Motor neuron (in vitro differentiated cells): ENCODE results near the gene GPR157. TPM values are rescaled to one million over a fixed set of nuclear protein-coding genes. Genes with fewer than 3 reads are reported as not detected.
A peak's percentile ranks its signal among the peaks of the same experiment; 100 is the strongest.
"Not testable (repeated sequence)": the region's sequence is repeated elsewhere in the genome, so short reads cannot be mapped to it uniquely, and the experiment has no call there.

Experiments
- ATAC-seq, 8 experiments: fragments of 200-7000 bp; cut with Tn5 transposase; replicated peaks in 6 of 8; 2 replicates each; pipeline ENCODE4 v1.8.0; 2021; ENCODE audit warnings: mild to moderate bottlenecking in 8 of 8, moderate library complexity in 8 of 8
- H3K27ac ChIP-seq, 2 donors: fragments of 250-450 bp; sonication (Bioruptor Pico); 2 replicates each; pipeline ENCODE4 v1.9.0; 2021; ENCODE audit warnings: antibody characterized with exemption in 2 of 2, mild to moderate bottlenecking in 2 of 2, moderate library complexity in 1 of 2
- H3K4me1 ChIP-seq, 2 donors: fragments of 250-450 bp; sonication (Bioruptor Pico); replicated peaks in 1 of 2; 2 replicates each; pipeline ENCODE4 v1.6.1; 2021; ENCODE audit warnings: antibody characterized with exemption in 2 of 2, mild to moderate bottlenecking in 2 of 2, moderate library complexity in 1 of 2
- H3K4me3 ChIP-seq, 5 donors: fragments of 250-450 bp; sonication (Bioruptor Pico); 2 replicates each; pipeline ENCODE4 v1.9.0; 2021; ENCODE audit warnings: antibody characterized with exemption in 5 of 5, mild to moderate bottlenecking in 5 of 5, moderate library complexity in 4 of 5
- whole genome bisulfite sequencing, 10 experiments: fragments of 450-650 bp; shearing (Covaris generic); methylation state at CpG; one replicate each; pipeline ENCODE4 v1.0.0; 2022; 5-methylcytosine and 5-hydroxymethylcytosine counted together
- in situ Hi-C, 9 experiments: fragments of 400-800 bp; cut with MboI; loops; one replicate each; pipeline ENCODE4 v1.15.0; 2021; ENCODE audit warnings: low sequenced_read_pairs in 9 of 9, low pct_unique_long_range_greater_than_20kb in 2 of 9; ENCODE audit not compliant: unreplicated experiment in 9 of 9
- total RNA-seq, 8 experiments: library from RNA; unstranded; fragments of 300-600 nt; gene quantifications; 2 replicates each; pipeline versions ENCODE4 v1.2.3 to v1.2.4, GENCODE V29; 2022

Gene GPR157
- total RNA-seq, 8 experiments from 2014 or later: 1.6 to 5.7 (median 2.4) TPM

DNA sequence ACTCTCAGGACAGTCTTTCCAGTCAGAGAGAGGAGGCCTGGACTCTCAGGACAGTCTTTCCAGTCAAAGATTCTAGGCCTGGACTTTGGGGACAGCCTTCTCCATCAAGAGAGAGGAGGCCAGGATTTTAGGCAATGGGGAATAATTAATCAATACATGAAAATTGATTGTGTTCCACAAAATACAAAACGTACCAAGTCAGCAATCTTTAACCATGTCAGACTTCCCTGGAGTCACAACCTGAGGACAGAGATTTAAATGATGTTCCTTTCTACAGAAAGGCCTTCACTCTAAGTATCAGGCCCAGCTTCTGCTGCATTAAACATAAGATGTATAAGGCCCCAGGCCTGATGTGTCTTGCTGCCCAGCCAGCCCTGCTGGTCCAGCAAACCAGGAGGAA lies 27.0 kb upstream of the GPR157 start:
- WGBS, 10 experiments: 86 to 100% (median 94%) methylated on average over 1 of the region's 1 CpG; no CpG with 5 or more reads in 6 of the 10 experiments
- Histone ChIP-seq H3K4me1 (peaks cover 6 to 8% of the 10 kb centered on the region in 2 donors), H3K27ac (no peak overlapping the region), H3K4me3 (no peak overlapping the region)
- ATAC-seq: no peak
- in situ Hi-C loops: no loop called here

DNA sequence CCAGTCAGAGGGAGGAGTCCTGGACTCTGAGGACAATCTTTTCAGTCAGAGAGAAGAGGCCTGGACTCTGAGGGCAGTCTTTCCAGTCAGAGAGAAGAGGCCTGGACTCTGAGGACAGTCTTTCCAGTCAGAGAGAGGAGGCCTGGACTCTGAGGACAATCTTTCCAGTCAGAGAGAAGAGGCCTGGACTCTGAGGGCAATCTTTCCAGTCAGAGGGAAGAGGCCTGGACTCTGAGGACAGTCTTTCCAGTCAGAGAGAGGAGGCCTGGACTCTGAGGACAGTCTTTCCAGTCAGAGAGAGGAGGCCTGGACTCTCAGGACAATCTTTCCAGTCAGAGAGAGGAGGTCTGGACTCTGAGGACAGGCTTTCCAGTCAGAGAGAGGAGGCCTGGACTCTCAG lies 26.5 kb upstream of the GPR157 start:
- H3K4me3 ChIP-seq, H3K4me1 ChIP-seq, in situ Hi-C loops, ATAC-seq, H3K27ac ChIP-seq: not testable (repeated sequence)

DNA sequence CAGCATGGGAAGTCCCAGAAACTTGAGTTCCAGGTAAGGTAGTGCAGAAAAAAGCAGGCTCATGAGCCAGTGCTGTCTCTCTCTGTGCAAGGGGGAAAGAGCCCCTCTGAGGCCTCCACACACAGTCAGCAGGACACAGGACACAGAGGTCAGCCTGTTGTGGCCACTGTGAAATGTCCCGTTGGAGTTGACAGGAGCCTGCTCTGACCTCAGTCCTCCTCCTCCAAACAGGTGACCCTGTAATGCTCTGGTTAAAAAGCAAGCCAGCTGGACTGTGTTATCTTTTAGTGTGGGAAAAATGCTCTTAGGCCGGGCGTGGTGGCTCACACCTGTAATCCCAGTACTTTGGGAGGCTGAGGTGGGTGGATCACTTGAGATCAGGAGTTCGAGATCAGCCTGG lies 24.2 kb upstream of the GPR157 start:
- Histone ChIP-seq H3K27ac (no peak overlapping the region), H3K4me1 (peaks cover 6 to 12% of the 10 kb centered on the region in 2 donors), H3K4me3 (no peak overlapping the region)
- no peak for ATAC-seq
- in situ Hi-C loops: no loop called here
- WGBS, 10 experiments: 86 to 100% (median 97%) methylated on average over 1 to 4 of the region's 4 CpGs; no CpG with 5 or more reads in 4 of the 10 experiments

DNA sequence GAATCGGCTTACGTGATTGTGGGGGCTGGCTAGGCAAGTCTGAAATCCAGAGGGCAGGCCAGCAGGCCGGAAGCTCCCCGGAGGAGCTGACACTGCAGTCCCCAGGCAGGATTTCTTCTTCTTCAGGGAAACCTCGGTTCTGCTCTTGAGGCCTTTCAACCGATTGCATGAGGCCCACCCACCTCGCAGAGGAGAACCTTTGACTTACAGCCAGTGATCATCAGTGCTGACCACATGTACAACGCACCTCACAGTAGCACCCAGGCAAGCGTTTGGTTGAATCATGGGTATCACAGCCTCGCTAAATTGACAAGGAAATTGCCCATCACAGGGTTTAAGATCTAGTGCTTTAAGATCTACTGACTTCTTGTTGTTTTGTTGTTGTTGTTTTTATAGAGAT lies 23.6 kb upstream of the GPR157 start:
- ATAC-seq: peak in 1 of 8 experiments; percentile 11
- H3K4me1 ChIP-seq: peaks cover 6 to 12% of the 10 kb centered on the region in 2 donors
- H3K4me3 ChIP-seq: no peak overlapping the region
- H3K27ac ChIP-seq: no peak overlapping the region
- in situ Hi-C loops: no loop called here
- 40 to 97% (median 81%) methylated on average over 1 to 10 of the region's 10 CpGs; no CpG with 5 or more reads in 1 of the 10 experiments for WGBS, 10 experiments

DNA sequence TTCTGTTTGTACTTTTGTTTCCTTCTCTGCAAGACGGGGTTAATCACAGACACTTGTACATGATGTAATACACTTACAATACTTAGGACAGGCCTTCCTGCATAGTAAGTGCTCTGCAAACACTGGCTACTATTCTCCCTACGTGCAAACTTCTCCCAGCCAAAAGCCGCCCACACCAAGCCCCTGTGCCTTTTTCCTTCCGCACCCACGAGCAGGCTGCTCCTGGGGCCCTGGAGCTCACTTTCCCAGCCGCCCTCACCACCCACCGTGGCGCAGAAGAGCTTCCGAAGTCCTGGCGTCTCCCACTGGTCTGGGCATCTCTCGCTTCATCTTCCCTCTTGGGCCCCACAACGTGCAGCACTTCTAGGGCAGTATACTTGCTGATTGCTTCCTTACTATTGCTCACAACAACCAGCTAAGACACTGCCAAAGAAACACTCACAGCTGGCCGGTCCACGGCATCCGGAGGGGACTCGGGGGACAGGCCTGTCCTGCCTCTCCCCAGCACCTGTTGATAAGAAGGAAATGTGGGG lies 22.5 kb upstream of the GPR157 start:
- in situ Hi-C loops: no loop called here
- peak in 5 of 8 experiments; percentile 60 to 91 (median 78) for ATAC-seq
- Histone ChIP-seq H3K4me1 (peaks cover 6 to 12% of the 10 kb centered on the region in 2 donors), H3K4me3 (no peak overlapping the region), H3K27ac (peak overlapping the region; percentile 6 to 40)
- 0 to 100% (median 84%) methylated on average over 1 to 16 of the region's 16 CpGs; no CpG with 5 or more reads in 2 of the 10 experiments for WGBS, 10 experiments

DNA sequence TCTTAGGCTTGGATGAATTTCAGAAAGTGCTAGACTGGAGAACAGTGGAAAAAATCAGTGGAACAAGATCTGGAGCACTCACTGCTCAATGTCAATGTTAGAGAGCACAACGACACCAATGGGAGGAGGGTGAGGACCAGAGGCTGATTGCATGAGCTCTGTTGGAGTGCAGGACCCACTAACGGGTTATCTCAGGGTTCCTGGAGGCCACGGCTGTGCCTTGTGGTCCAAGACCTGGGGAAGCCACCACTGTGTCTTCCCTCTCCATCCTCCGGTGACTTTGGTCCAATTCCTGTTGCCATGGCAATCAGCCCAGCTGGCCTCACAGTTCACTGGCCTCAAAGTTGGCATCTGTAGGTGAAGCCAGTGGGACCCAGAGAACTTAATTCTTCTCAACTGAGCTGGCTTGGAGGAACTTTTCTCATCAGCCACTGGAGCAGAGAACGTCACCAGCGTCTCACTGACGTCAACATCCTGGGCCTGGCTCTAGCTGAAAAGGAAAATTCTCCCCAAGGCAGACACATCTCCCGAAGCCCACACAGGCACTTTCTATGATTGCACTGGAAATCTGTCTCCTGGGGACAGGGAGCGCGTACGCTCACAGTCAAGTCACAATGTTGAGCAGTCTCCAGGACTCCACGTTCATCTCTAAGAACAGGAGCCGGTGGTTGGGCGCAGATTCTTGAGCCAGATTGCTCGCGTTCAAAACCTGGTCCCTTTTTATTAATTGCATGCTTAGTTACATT lies 21.9 kb upstream of the GPR157 start:
- Histone ChIP-seq H3K27ac (peak overlapping the region in 1 of 2 donors; percentile 51), H3K4me1 (peaks cover 6 to 12% of the 10 kb centered on the region in 2 donors), H3K4me3 (no peak overlapping the region)
- WGBS, 10 experiments: 34 to 100% (median 92%) methylated on average over 1 to 14 of the region's 16 CpGs; no CpG with 5 or more reads in 3 of the 10 experiments
- in situ Hi-C loops: no loop called here
- ATAC-seq: peak in 5 of 8 experiments; percentile 34 to 63 (median 47)

DNA sequence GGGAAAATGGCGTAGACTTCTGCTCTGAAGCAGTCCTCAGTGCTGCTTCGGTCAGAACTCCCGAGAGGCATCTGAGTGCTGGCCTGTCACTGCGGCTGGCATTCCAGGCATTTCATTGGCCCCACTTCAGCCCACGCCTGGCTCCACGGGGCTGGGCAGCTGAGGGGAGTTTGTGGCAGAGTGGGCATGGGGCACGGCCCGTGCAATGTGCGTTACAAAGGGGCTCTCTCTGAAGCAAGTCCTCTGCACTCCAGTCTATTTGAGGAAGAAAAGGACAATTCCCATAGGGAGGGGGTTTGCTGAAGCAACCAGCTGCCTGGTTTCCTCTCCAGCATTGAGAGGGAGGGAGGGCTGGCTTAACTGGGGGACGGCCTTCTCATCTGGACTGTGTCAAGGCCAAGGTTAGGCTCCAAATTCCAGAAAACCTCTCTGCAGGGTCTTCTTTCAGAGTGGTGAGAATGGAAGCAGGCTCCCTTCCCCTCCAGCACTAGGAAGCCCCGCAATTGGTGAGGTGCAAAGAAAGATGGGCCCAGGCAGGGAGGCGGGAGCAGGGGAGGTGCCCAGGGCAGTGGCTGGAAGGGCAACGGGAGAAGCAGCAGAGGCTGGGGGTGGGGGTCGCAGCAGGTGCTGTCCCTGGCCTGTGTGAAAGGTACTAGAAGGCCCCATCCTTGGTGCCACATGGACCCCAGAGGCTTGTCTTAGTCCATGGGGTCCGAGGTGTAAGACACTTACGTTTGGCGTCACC lies 21.1 kb upstream of the GPR157 start:
- peak in 1 of 8 experiments; percentile 19 for ATAC-seq
- H3K4me1 ChIP-seq: peaks cover 6 to 12% of the 10 kb centered on the region in 2 donors
- in situ Hi-C loops: loop anchor here in 1 of 9 experiments (25.0 kb wide), 1 partner anchor 337 kb away; no protein-coding TSS in a partner anchor
- H3K27ac ChIP-seq: no peak overlapping the region
- 77 to 100% (median 89%) methylated on average over 1 to 11 of the region's 17 CpGs; no CpG with 5 or more reads in 3 of the 10 experiments for WGBS, 10 experiments
- H3K4me3 ChIP-seq: no peak overlapping the region

DNA sequence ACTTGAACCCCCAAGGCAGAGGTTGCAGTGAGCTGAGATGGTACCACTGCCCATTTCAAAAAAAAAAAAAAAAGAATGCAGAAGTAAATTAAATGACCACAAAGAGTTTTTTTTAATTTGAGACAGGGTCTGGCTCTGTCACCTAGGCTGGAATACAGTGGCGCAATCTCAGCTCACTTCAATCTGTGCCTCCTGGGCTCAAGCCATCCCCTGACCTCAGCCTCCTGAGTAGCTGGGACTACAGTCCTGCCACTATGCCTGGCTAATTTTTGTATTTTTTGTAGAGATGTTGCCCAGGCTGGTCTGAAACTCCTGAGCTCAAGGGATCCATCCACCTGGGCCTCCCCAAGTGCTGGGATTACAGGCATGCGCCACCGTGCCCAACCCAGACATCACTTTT lies 20.2 kb upstream of the GPR157 start:
- in situ Hi-C loops: loop anchor here in 1 of 9 experiments (25.0 kb wide), 1 partner anchor 338 kb away; no protein-coding TSS in a partner anchor
- peaks cover 6 to 12% of the 10 kb centered on the region in 2 donors for H3K4me1 ChIP-seq
- 82 to 100% (median 96%) methylated on average over 1 to 3 of the region's 3 CpGs; no CpG with 5 or more reads in 4 of the 10 experiments for WGBS, 10 experiments
- ATAC-seq: no peak
- H3K4me3 ChIP-seq: no peak overlapping the region
- no peak overlapping the region for H3K27ac ChIP-seq

DNA sequence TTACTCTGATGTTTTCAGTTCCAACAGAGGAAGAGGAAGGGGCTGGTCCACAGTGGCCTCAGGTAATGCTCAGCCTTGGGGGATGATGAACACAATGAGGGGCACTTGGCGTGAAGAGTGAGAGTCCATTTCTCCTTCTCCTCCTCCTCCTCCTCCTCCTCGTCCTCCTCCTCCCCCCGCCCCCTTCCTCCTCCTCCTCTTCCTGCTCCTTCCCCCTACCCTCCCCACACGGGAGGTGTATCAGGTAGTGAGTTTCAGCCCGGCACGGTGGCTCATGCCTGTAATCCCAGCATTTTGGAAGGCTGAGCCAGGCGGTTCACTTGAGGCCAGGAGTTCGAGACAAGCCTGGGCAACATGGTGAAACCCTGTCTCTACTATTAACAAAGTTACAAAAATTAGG lies 17.3 kb upstream of the GPR157 start:
- ATAC-seq: no peak
- in situ Hi-C loops: loop anchor here in 1 of 9 experiments (25.0 kb wide), 1 partner anchor 341 kb away; no protein-coding TSS in a partner anchor
- 40 to 81% (median 80%) methylated on average over 1 to 4 of the region's 8 CpGs; no CpG with 5 or more reads in 7 of the 10 experiments for WGBS, 10 experiments
- H3K4me3 ChIP-seq: no peak overlapping the region
- H3K4me1 ChIP-seq: peaks cover 3 to 6% of the 10 kb centered on the region in 2 donors
- H3K27ac ChIP-seq: no peak overlapping the region

DNA sequence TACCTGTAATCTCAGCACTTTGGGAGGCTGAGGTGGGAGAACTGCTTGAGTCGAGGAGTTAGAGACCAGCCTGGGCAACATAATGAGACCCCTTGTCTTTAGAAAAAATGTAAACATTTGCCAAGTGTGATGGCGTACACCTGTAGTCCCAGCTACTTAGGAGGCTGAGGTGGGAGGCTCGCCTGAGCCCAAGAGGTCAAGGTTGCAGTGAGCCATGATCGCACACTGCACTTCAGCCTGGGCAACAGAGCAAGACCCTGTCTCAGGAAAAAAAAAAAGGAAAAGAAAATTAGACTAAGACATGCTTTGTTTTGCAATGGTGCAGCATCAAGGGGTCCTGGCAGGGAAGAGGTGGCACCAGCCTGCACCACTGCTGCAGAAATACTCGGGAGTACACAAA lies 16.8 kb upstream of the GPR157 start:
- Histone ChIP-seq H3K4me1 (peaks cover 0 to 4% of the 10 kb centered on the region in 2 donors), H3K27ac (no peak overlapping the region), H3K4me3 (no peak overlapping the region)
- 0 to 100% (median 96%) methylated on average over 1 to 5 of the region's 5 CpGs; no CpG with 5 or more reads in 3 of the 10 experiments for WGBS, 10 experiments
- in situ Hi-C loops: loop anchor here in 1 of 9 experiments (25.0 kb wide), 1 partner anchor 342 kb away; no protein-coding TSS in a partner anchor
- ATAC-seq: no peak

DNA sequence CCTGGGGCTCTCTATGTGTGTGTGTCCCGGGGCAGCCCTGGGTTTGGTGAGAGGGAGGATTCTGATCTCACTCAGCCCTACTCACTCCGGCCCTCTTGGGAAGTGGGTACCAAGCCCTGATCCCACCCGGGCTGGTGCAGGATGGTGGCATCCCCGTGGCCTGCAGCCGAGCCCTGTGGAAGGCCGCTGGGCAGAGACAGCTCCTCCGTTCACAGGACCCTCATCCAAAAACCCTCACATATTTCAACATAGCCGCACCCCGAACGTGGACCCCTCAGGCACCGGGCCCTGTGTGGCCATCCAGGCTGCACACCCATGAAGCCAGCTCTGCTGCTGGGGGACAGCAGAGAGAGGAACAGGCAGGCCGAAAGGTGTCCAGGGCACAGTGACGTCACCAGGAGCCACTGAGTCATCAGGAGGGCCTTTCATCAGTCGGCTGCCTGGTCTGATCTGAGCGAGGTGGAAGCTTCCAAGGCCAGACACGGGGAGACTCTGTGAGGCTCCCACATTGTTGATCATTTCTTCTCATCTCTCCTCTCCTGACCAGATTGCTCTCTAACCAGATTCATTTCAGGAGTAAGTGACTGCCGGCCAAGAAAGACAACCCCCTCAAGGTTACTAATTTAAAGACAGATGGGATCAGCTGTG lies 16.2 kb upstream of the GPR157 start:
- H3K4me3 ChIP-seq: no peak overlapping the region
- H3K27ac ChIP-seq: peak overlapping the region in 1 of 2 donors; percentile 5
- ATAC-seq: peak in 7 of 8 experiments; percentile 19 to 98 (median 86)
- peaks cover 0 to 4% of the 10 kb centered on the region in 2 donors for H3K4me1 ChIP-seq
- in situ Hi-C loops: loop anchor here in 1 of 9 experiments (25.0 kb wide), 1 partner anchor 342 kb away; no protein-coding TSS in a partner anchor
- 17 to 90% (median 60%) methylated on average over 1 to 13 of the region's 17 CpGs; no CpG with 5 or more reads in 3 of the 10 experiments for WGBS, 10 experiments

DNA sequence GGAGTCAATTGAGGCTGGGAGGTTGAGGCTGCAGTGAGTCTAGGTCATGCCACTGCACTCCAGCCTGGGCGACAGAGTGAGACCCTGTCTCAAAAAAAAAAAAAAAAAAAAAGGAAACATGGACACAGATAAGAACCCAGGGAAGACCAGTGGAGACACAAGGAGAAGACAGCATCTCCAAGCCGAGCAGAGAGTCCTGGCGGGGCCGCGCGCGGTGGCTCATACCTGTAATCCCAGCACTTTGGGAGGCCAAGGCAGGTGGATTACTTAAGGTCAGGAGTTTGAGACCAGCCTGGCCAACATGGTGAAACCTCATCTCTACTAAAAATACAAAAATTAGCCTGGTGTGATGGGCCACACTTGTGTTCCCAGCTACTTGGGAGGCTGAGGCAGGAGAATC lies 15.6 kb upstream of the GPR157 start:
- H3K4me3 ChIP-seq, H3K4me1 ChIP-seq, H3K27ac ChIP-seq, ATAC-seq: not testable (repeated sequence)
- whole genome bisulfite sequencing, 10 experiments: 93 to 100% (median 96%) methylated on average over 2 to 7 of the region's 7 CpGs; no CpG with 5 or more reads in 4 of the 10 experiments
- in situ Hi-C loops: loop anchor here in 1 of 9 experiments (25.0 kb wide), 1 partner anchor 343 kb away; no protein-coding TSS in a partner anchor
